Epidermal melanocyte (primary cell): ENCODE results near the gene CLNK.

Experiments
- DNase-seq: peaks from one replicate; pipeline ENCODE4 v3.0.0; 2011; ENCODE audit warnings: low spot score; ENCODE audit not compliant: insufficient read length

CLNK gene

GRCh38 chr4:10524196-10524833, 160.3 kb downstream of the CLNK start:
- DNase-seq: no peak

- no peak for DNase-seq
Observed at GRCh38 chr4:10521424-10521823, 163.1 kb downstream of the CLNK start.

- DNase-seq: no peak
Observed at GRCh38 chr4:10509733-10510132, 174.8 kb downstream of the CLNK start.

GRCh38 chr4:10506077-10506476, 178.5 kb downstream of the CLNK start:
- no peak for DNase-seq

GRCh38 chr4:10504570-10505179, 179.9 kb downstream of the CLNK start:
- DNase-seq: no peak

- DNase-seq: no peak
Observed at GRCh38 chr4:10502717-10503116, 181.9 kb downstream of the CLNK start.

- no peak for DNase-seq
Observed at GRCh38 chr4:10500776-10501175, 183.8 kb downstream of the CLNK start.

GRCh38 chr4:10496200-10496599, 188.4 kb downstream of the CLNK start:
- no peak for DNase-seq

- DNase-seq: no peak
Observed at GRCh38 chr4:10495651-10496050, 188.9 kb downstream of the CLNK start.

- DNase-seq: no peak
Observed at GRCh38 chr4:10492464-10492863, 192.1 kb downstream of the CLNK start.

GRCh38 chr4:10491401-10491800, 193.2 kb downstream of the CLNK start:
- no peak for DNase-seq

GRCh38 chr4:10490996-10491395, 193.6 kb downstream of the CLNK start:
- no peak for DNase-seq

- DNase-seq: no peak
Observed at GRCh38 chr4:10482913-10483312, 201.7 kb downstream of the CLNK start.

GRCh38 chr4:10480616-10481015, 204.0 kb downstream of the CLNK start:
- no peak for DNase-seq

GRCh38 chr4:10478621-10479020, 205.9 kb downstream of the CLNK start:
- DNase-seq: no peak

- DNase-seq: no peak
Observed at GRCh38 chr4:10470505-10470904, 214.1 kb downstream of the CLNK start.

- DNase-seq: no peak
Observed at GRCh38 chr4:10466161-10466560, 218.4 kb downstream of the CLNK start.

- no peak for DNase-seq
Observed at GRCh38 chr4:10462876-10463275, 221.7 kb downstream of the CLNK start.

GRCh38 chr4:10461850-10462400, 222.6 kb downstream of the CLNK start:
- no peak for DNase-seq

- peak; percentile 50 for DNase-seq
Observed at GRCh38 chr4:10461091-10461849, 223.3 kb downstream of the CLNK start.

GRCh38 chr4:10460313-10461047, 224.1 kb downstream of the CLNK start:
- DNase-seq: no peak

- no peak for DNase-seq
Observed at GRCh38 chr4:10459305-10459704, 225.3 kb downstream of the CLNK start.
